GM19043 (cell line): ENCODE data around the gene OCSTAMP.

ENCODE experiments used
- ATAC-seq: cut with Tn5 transposase; IDR thresholded peaks from one replicate; pipeline ENCODE4 v1.9.1; 2021; ENCODE audit warnings: low read depth; ENCODE audit not compliant: unreplicated experiment

Gene OCSTAMP

DNA sequence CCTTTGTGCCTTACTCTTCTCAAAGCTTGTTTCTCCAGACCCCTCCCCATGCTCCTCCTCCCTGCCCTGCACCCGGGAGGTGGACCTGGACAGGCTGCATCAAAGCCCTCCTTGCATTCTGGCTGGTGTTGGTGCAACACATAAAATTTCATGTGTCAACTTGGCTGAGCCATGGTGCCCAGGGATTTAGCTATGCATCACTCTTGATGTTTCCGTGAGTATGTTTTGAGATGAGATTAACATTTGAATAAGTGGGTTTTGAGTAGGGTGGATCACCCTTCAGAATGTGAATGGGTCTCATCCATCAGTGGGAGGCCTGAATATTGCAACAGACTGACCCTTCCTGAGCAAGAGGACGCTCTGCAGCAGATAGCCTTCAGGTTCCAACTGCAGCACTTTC lies 4.4 kb upstream of the OCSTAMP start:
- no peak for ATAC-seq

DNA sequence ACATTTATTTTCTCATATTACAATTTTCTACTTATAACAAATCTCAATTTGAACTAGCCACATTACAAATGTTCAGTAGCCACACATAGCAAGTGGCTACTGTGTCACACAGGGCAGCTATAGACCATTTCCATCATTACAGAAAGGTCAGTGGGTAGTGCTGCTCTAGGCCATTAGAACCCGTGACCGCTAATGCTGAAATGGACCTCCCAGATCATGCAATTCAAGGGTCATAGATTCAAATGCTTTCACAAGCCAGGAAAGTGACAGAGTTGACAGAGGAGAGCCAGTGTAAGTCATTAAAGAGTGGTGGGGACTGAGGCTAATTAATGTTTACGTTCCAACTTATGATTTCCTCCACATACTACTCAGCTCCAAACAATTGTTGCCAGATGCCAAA lies 3.5 kb upstream of the OCSTAMP start:
- ATAC-seq, result no peak

DNA sequence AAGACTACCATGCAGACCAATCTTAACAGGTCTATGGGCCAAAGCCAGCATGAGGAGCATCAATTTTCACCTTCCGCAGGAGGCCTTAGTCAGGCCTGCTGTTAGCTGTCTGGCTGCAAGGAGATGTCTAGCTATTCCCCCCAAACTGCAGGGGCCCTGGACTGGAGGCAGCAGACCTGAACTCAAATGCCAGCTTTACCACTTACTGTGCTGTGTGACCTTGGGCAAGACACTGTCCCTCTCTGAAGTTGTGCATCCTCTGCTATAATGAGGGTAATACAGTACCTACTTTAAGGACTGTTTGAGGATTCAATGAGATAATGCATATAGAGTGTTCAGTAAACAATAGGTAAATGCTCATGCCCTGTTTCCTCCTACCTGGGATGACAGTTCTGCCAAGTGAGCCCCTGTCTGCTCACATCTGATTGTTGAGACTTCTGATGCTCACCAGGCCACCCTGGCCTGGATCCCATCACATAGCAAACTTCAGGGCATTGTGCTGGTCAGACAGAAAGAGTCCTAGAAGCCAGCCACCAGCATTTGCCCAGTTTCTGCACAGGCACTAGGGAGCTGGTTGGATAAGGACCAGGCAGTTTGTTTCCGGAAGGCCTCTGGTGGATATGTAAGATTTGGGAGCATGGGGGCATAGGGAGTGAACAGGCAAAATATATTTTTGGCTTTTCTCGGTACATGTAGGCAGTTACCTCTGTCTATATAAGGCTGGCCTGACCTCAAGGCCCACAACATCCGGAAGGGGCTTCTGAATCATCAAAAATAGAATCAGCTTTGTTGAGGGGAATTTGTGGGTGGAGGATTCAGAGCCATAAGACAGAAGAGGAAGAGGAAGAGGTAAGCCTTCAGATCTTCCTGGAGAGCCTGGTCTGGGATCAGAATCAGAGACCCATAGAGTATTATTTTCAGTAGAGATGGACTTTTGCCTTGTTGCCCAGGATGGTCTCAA lies 2.3 kb upstream of the OCSTAMP start:
- ATAC-seq, result peak; percentile 69

DNA sequence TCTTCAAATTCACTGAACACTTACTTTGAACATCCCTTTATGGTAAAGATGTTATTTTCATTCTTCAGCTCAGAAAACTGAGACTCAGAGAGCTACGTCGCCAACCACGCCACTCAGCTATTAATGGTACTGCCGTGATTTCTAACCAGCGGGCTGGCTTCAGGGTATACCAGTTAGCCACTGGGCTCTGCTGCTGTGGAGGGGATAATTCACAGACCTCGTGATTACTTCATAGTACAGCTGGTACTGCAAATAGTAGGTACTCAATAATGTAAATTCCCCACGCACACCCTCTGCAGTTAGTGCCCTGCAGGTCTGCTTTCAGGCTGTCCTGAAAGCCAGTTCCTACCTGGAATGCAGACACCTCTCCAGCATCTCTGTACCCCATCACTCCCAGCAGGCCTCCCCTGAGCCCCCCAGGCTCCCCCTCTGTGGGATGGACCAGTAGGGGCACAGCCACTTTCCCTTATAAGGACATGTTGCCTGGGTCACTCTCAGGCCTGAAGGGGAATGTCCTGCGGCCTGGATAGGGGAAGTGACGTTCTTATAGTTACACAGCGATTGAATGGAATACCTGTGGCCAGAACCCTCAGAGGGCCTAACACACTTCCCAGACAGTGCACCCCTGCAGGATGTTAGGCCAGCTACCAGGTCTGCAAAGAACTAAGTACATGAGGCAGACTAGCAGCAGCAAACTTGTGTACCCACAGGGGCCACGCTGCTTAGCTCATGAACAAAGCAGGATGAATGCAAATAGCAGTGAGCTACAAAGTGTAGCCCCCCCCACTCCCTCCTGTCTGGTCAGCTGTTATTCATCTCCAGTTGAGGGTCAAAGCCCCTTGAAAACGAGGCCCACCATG lies 1.3 kb upstream of the OCSTAMP start:
- no peak for ATAC-seq

DNA sequence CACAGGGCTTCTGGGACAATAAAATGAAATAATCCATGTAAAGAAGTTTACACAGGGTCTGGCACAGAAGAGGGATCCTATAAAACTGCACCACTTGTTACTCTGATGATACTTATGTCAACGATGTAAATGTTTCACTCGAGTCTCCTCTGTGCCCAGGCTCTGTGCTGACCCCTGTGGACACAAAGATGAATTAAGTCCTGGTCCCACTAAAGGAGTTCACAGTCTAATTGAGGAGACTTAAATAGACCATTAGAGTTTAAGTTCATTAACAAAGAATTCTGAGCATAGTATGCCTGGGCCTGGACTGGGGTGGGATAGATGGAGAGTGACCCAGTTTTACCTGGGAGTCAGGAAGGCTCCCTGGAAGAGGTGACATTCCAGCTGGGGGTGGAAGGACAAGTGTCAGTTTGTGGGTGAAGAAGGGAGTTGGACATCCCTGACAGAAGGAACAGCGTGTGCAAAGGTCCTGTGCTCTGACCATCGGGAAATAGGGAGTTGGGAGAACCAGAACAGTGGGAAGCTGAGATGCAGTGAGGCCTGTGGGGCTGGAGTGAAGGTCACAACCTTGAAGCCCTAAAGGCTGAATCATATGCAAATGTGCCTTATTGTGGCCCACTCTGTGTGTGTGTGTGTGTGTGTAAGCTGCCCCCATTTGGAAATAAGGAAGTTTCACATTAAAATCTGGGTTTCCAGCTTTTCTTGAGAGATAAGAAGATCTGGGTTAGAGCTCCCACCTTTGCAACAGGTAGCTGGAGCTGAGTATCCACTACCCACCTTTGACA lies 1.1 kb downstream of the OCSTAMP start:
- no peak for ATAC-seq

DNA sequence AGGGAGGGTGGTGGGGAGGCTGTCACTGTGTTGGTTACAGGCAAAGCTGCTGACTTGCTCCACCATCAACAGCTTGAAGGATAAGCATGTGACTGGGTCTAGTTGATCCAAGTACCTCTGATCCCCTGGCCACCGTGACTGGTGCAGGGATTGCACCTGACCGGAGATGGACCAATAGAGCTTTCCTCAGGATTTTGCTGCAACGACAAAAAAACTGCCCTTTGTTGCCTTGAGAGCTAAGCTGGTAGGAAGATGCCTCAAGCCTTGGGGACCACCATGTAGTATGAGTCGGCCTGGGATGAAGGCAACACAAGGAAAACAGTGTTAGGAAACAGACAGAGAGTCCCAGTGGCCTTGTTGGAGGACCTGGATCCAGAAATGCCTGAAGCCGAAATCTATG lies 1.8 kb downstream of the OCSTAMP start:
- ATAC-seq, result no peak

DNA sequence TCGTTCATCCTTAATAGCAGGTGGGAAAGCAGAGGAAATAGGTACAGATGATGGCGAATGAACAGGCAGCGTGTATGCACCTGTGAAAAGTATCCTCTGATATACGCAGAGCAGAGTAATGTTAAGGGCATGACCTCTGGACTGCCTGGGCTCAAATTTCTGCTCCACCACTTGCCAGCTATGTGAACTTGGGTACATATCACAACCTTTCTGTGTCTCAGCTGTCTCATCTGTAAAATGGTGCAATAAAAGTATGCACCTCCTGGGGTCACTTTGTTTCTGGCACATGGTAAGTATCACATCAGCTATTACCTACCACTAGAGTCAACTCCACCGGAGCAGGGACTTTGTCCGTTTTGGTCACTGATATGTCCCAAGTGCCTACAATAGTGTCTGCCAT lies 2.5 kb downstream of the OCSTAMP start:
- no peak for ATAC-seq

DNA sequence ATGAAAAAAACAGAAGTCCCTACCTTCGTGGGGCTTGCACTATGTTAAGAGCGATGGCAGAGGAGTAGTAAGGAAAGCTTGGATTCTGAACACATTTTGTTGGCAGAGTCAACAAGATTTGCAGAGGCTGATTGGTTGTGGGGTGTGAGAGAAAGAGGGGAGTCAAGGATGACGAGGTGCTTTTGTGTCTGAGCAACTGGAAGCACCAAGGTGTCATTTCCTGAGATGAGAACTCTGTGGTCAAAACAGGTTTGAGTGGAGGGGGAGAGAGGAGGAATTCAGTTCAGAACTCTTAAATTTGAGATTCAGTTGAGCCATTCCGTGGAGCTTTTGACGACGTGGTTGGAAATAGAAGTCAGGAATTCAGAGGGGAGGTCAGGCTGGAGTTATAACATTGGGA lies 3.5 kb downstream of the OCSTAMP start:
- ATAC-seq, result no peak

DNA sequence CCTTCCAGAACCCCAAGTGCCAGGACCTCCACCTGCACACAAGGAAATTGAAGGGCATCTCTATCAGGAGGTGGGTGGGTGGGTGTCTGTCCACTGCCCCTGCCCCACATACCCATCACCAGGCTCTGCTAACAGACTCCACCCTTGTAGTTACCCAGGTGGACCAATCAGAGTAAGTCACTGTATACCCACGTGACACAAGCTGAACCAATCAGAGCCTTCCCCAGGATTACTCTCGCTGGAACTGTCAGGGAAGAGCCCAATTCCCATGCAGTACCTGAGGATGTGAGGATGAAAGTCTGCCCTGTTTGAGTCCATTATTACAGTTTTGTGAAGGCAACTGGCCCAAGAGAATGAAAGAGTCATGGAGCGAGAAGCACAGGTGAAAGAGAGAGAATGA lies 4.2 kb downstream of the OCSTAMP start:
- ATAC-seq, result no peak

DNA sequence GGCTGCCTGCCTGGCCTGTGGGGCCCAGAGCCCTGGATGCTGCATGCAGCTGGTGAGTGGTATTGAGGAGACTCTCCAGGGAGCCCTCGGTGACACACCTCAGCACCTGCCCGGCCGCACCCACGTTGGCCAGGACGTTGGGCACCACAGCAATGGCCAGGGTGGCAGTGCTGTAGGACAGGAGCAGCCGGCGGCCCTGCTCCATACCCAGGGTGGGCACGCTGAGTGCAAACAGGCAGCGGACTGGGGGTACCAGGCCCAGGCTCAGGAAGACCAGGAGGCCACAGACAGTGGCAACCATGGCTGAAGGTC lies 4.7 kb downstream of the OCSTAMP start:
- ATAC-seq, result no peak

DNA sequence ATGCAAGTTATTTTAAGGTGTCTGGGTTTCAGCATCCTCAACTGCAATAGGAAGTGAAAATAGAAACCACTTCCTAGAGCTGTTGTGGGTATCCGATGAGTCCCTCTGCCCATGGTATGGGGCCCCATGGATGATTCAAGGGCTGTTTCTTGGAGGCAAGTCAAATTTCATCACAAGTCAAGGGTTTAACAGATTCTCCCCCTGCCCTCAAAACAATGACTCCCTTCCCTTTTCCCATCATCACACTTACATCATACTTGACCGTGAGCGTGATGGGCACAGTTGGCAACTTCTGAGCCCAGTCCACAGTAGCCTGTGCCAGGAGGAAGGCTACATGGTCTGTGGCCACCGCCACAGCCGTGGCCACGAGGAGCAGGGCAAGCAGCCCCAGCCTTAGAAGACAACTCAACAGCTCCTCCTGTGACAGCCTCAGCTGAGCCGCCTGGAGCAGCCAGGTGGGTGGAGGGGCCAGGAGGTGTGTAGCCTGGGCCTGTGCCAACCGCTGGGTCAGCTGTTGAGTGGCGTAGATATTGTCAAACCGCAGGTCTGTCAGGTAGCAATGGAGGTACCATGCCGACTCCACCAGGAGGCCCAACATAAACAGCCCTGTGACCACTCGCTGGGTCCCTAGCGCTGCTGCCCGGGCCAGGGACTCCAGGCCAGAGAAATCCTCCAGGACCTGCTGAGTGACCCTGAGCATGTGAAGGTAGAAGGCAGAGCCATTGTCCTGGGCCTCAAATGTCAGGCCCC lies 5.2 kb downstream of the OCSTAMP start:
- ATAC-seq, result no peak

DNA sequence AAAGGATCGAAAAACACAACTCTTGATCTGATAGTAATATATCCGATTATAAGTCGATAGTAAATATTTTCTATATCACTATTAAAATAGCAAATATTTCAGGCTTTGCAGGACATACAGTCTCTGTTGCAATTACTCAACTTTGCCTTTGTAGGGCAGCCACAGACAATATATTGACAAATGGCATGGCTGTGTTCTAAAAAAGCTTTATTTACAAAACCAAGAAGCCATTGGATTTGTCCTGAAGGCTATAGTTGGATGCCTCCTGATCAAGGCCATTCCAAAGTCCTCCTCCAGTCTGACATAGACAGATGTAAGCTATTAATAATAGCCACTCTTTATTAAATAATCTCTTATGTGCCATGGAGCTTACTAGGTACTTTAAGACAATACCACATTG lies 5.9 kb downstream of the OCSTAMP start:
- no peak for ATAC-seq

DNA sequence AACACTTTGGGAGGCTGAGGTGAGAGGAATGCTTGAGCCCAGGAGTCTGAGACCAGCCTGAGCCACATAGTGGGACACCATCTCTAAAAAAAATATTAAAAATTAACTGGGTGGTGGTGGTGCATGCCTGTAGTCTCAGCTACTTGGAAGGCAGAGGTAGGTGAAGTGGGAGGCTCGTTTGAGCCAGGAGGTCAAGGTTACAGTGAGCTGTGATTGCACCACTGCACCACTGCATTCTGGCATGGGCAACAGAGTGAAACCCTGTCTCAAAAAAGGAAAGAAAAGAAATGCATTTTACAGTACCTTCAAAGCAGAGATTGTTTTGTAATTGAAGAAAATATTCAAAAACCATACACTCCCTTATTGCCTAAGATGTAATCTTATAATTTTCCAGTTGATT lies 6.5 kb downstream of the OCSTAMP start:
- no peak for ATAC-seq

DNA sequence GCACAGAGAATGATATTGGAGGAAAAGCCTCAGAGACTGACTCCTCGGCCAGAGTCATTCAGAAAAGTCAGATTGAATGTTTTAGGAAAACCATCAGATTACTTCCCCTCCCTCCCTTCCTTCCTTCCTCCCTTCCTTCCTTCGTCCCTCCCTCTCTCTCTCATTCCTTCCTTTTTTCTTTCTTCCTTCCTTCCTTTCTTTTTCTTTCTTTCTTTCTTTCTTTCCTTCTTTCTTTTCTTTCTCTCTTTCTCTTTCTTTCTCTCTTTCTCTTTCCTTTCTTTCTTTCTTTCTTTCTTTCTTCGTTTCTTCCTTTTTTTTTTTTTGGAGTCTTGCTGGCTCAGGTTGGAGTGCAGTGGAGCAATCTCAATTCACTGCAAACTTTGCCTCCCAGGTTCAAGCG lies 7.4 kb downstream of the OCSTAMP start:
- ATAC-seq, result no peak

DNA sequence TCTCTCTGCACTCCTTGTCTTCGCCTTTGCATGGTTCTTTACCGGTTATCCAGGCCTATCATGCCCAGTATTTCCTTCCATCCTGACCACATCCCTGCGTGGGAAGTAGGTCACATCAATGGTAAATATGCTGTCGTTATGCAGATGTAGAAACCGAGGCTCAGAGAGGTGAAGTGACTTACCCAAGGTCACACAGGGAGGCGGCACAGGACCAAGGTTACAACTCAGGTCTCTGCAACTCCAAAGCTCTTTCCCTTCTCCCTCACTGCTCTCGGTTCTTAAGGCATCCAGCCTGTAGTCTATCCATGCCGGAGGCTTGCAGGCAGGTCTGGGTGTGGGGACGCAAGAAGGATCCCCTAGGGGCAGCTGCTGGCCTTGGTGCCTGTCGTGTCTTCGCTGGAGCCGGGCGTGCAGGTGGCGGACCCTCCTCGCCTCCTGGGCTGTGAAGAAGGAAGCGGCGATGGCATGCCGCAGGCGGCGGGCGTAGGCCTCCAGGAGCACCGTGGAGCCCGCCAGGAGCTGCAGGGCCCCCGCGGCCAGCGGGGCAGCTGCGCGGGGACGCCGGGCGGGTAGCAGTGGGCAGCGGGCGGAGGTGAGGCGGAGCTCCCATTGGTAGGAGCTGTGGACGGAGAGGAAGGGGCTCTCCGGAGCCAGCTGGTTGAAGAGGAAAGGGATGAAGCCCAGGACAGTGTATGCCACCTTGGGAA lies 9.1 kb downstream of the OCSTAMP start:
- no peak for ATAC-seq

DNA sequence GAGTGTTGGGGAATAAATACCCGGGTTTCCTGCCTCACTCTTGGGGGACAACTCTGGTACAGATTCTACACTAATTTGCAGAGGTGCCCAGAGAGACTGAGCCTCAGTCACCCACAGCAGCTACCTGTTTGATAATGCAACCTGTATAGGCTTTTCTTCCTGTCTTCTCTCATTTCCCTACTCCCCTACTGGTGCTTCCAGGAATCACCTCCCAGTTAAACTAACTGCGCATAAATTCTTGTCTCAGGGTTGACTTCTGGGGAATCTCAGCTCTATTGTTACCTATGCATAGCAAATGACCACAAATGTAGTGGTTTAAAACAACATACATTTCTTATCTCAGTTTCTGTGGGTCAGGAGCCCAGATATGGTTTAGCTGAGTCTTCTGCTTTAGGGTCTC lies 11.3 kb downstream of the OCSTAMP start:
- no peak for ATAC-seq

DNA sequence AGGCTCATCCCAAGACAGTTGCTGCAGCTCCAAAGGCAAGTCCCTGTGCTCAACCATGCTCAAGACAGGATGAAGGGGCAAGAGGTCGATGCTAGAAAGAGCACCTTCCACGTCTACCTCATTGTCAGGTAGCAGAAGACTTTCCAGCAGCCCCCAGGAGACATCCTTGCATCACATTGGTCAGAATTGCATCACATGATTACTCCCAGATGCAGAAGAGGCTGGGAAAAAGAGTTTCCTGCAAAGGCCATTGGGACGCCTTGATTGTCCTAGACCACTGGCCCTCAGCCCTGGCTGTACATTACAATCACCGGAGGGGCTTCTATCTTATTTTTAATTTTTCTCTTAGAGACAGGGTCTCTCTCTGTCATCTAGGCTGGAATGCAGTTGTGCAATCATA lies 19.8 kb downstream of the OCSTAMP start:
- ATAC-seq, result no peak

DNA sequence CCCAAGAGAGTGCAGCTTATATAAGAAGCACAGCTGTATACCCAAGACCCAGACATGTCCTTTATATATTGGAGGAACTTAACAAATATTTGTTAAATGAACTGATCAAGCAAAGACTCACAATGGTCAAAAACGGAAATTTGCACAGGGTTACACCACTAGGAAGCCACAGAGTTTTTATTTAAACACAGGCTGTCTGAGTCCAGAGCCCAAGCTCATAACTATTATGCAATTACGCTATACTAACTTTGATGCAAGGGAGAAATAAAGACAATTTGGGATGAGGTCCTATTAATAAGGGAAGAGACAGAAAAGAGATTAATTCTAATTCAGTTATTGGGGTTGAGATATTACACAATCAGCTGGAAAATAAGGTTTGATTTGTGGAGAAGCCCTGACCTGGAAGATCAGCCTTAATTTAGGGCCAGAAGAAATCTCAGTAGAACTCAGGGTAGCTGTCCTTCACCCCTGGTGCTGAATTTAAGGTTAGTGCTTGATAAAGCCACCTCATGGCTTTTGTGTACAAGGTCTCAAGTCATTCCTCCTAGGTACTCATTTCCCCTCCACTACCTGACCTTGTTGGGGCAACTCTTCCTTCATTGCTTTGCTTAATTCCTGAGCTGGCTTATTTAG lies 26.6 kb downstream of the OCSTAMP start:
- no peak for ATAC-seq

DNA sequence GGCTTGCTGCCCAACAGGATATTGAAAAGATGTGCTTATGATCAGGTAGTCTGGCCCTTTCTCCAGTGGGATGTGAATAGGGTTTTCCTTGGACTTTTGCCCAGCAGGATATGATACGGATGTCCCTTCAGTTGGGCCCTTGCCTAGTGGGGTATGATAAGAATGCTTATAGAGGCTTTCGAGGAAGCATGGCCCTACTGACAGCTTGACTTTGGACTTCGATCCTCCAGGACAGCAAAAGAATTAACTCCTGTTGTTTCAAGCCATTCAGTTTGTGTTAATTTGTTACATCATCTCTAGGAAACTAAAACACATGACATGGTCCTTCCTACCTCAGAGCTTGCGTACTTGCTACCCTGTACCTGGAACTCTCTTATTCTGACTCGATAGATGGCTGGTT lies 27.3 kb downstream of the OCSTAMP start:
- ATAC-seq, result no peak
